B cell (primary cell): ENCODE data around the gene PIK3C2G. TPM values are rescaled to one million over a fixed set of nuclear protein-coding genes. Genes with fewer than 3 reads are reported as not detected.

Experiments
- ATAC-seq: fragments of 200-7000 bp; cut with Tn5 transposase; one replicate; pipeline ENCODE4 v1.10.0; 2021; ENCODE audit warnings: low read depth, mild to moderate bottlenecking, moderate number of reproducible peaks, moderate library complexity
- CTCF ChIA-PET: fragments of 350-600 bp; sonication (Branson Sonifier 250); formaldehyde crosslinking; loops from one replicate; lab custom pipeline; 2021; ENCODE audit warnings: antibody characterized with exemption, inconsistent platforms; lab: Charles Lee
- POLR2A ChIA-PET: fragments of 350-600 bp; sonication (Branson Sonifier 250); formaldehyde crosslinking; loops from one replicate; lab custom pipeline; 2021; ENCODE audit warnings: antibody characterized with exemption; lab: Charles Lee
- DNase-seq: peaks from one replicate; pipeline ENCODE4 v3.0.0; 2013
- H2AFZ ChIP-seq: 2 replicates; pipeline ENCODE4 v1.6.1; 2012; ENCODE audit warnings: mild to moderate bottlenecking, low read depth, low read length; ENCODE audit not compliant: insufficient read depth, poor library complexity, severe bottlenecking
- H3K27ac ChIP-seq, 2 donors: 1 replicate in 1 of 2; 2 replicates in 1 of 2; pipeline ENCODE4 v1.5.1; 2012 to 2013; ENCODE audit warnings: low read length in 2 of 2, mild to moderate bottlenecking in 2 of 2, moderate library complexity in 1 of 2
- H3K27me3 ChIP-seq, 4 experiments: fragments of 200-600 bp in 1 of 4; sonication (generic) in 1 of 4; replicated peaks in 1 of 4; 1 replicate in 2 of 4; 2 replicates in 2 of 4; pipeline versions ENCODE4 v1.6.1 to v1.7.0; 2013 to 2016; ENCODE audit warnings: low read length in 3 of 4, mild to moderate bottlenecking in 2 of 4, mixed read lengths in 1 of 4, moderate library complexity in 1 of 4; ENCODE audit not compliant: insufficient read depth in 4 of 4, control insufficient read depth in 3 of 4; ENCODE audit errors: control extremely low read depth in 1 of 4
- H3K36me3 ChIP-seq, 2 experiments: replicated peaks in 1 of 2; 1 replicate in 1 of 2; 2 replicates in 1 of 2; pipeline versions ENCODE4 v1.6.1 to v1.7.1; 2013; ENCODE audit warnings: low read length in 1 of 2; ENCODE audit not compliant: insufficient read depth in 2 of 2, control insufficient read depth in 1 of 2; ENCODE audit errors: control extremely low read depth in 1 of 2, extremely low read depth in 1 of 2
- H3K4me1 ChIP-seq, 2 donors: fragments of 200-600 bp in 1 of 2; sonication (generic) in 1 of 2; 1 replicate in 1 of 2; 2 replicates in 1 of 2; pipeline versions ENCODE4 v1.5.1 to v1.6.1; 2013 to 2017; ENCODE audit warnings: low read length in 2 of 2; ENCODE audit not compliant: control insufficient read depth in 2 of 2, insufficient read depth in 2 of 2
- H3K4me2 ChIP-seq: replicated peaks from 2 replicates; pipeline ENCODE3; 2012; ENCODE audit warnings: mild to moderate bottlenecking, low read depth, low read length; ENCODE audit not compliant: poor library complexity, severe bottlenecking
- H3K4me3 ChIP-seq, 5 experiments: fragments of 200-600 bp in 1 of 5; sonication (generic) in 1 of 5; 1 replicate in 3 of 5; 2 replicates in 2 of 5; pipeline versions ENCODE4 v1.5.1 to v1.7.0; 2011 to 2016; ENCODE audit warnings: low read length in 4 of 5, mild to moderate bottlenecking in 4 of 5, low read depth in 2 of 5, control low read depth in 1 of 5, moderate library complexity in 1 of 5; ENCODE audit not compliant: insufficient read depth in 1 of 5; ENCODE audit errors: control extremely low read depth in 1 of 5, extremely low read depth in 1 of 5
- H3K79me2 ChIP-seq: fragments of 200-600 bp; sonication (generic); one replicate; pipeline ENCODE4 v1.6.0; 2016; ENCODE audit warnings: low read length; ENCODE audit not compliant: control insufficient read depth, insufficient read depth
- H3K9ac ChIP-seq: fragments of 200-600 bp; sonication (generic); 2 replicates; pipeline ENCODE4 v1.6.1; 2017; ENCODE audit warnings: mild to moderate bottlenecking, low read length, moderate library complexity
- H3K9me3 ChIP-seq, 3 donors: one replicate each; pipeline versions ENCODE4 v1.6.1 to v1.7.1; 2013; ENCODE audit warnings: low read length in 2 of 3; ENCODE audit not compliant: control insufficient read depth in 2 of 3, insufficient read depth in 1 of 3; ENCODE audit errors: control extremely low read depth in 1 of 3
- H4K20me1 ChIP-seq: 2 replicates; pipeline ENCODE4 v1.6.0; 2012; ENCODE audit warnings: mild to moderate bottlenecking, low read length; ENCODE audit not compliant: insufficient read depth, control insufficient read depth, poor library complexity, severe bottlenecking
- H3K27ac Mint-ChIP-seq: one replicate; pipeline ENCODE4 v1.8.0; 2021; ENCODE audit warnings: mixed read lengths
- H3K27me3 Mint-ChIP-seq: one replicate; pipeline ENCODE4 v1.8.0; 2021; ENCODE audit warnings: mixed read lengths
- H3K4me1 Mint-ChIP-seq: one replicate; pipeline ENCODE4 v1.8.0; 2021; ENCODE audit warnings: mixed read lengths
- H3K4me3 Mint-ChIP-seq: one replicate; pipeline ENCODE4 v1.8.0; 2021; ENCODE audit warnings: mixed read lengths
- H3K9me3 Mint-ChIP-seq: one replicate; pipeline ENCODE4 v1.8.0; 2022; ENCODE audit warnings: mixed read lengths; ENCODE audit not compliant: insufficient read depth
- EZH2 ChIP-seq: IDR thresholded peaks from 2 replicates; pipeline ENCODE4 v1.6.1; 2012; ENCODE audit warnings: borderline replicate concordance, low read depth, mild to moderate bottlenecking, moderate library complexity, low read length; ENCODE audit not compliant: insufficient read depth, poor library complexity, severe bottlenecking
- WGBS: methylation state at CpG from one replicate; pipeline ENCODE4 v1.1.5; 2013; ENCODE audit warnings: missing lambda C conversion rate; ENCODE audit not compliant: insufficient coverage; 5-methylcytosine and 5-hydroxymethylcytosine counted together
- intact Hi-C: fragments of 100-400 bp; cut with micrococcal nuclease; formaldehyde crosslinking; loops from one replicate; pipeline ENCODE4 v1.10.0; 2022
- polyA plus RNA-seq: library from polyadenylated mRNA; depleted of rRNA; stranded (reverse); fragments of >200 nt; gene quantifications from 2 replicates; pipeline ENCODE4 v1.2.3, GENCODE V29; 2012
- total RNA-seq, 2 donors: library from RNA; stranded (reverse); fragments of 120-200 nt in 1 of 2; gene quantifications; 1 replicate in 1 of 2; 2 replicates in 1 of 2; pipeline versions ENCODE4 v1.2.3 to v1.2.4, GENCODE V29; 2013 to 2022
- TF ChIP-seq, protein P1 (sequence below): fragments of 200-600 bp; IDR thresholded peaks from one replicate; pipeline ENCODE4 v1.8.0; 2022; ENCODE audit warnings: antibody characterized with exemption, mild to moderate bottlenecking

Gene PIK3C2G
- total and polyA plus RNA-seq, 2 donors (not counting 1 experiment from before 2014, with no cell fraction given), result not detected

DNA sequence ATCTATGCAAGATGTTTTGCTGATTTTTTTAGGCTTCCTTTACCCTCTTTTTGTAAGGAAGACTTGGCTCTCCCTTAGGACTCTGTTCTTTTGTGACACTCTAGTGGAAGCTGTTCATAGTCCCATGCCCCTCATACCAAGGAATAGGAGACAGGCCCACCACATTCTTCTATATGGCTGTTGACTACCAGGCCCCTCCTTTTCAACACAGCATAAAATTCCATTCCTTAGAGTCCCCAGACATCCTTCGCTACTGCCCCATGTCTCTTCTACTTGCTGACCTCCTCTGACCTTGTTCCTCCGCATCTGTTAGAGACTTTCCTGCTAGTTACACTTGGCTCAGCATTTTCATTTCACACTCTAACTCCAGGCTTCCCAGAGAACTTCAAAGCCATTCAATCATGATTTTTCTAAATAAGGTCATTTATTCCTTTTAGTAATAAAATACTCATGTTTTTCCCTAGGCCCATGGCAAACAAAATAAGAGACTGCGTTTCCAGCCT is 9.7 kb downstream of the PIK3C2G start:
- Mint-ChIP-seq H3K4me1 (no peaks in the 10 kb centered on the region), H3K4me3 (no peak overlapping the region), H3K27ac (no peak overlapping the region), H3K9me3 (peaks cover 2% of the 10 kb centered on the region), H3K27me3 (no peaks in the 10 kb centered on the region)
- POLR2A ChIA-PET, result no interaction called here
- 91% methylated on average over 2 of the region's 3 CpGs for WGBS
- ATAC-seq, result no peak
- Histone ChIP-seq H3K4me3 (no peak overlapping the region), H3K36me3 (no peaks in the 10 kb centered on the region), H3K79me2 (no peaks in the 10 kb centered on the region), H3K27me3 (no peaks in the 10 kb centered on the region), H3K9me3 (peaks cover 0 to 3% (median 0%) of the 10 kb centered on the region in 3 donors), H3K9ac (no peak overlapping the region), H3K4me2 (no peak overlapping the region), H2AFZ (no peak overlapping the region), H3K4me1 (no peaks in the 10 kb centered on the region), H3K27ac (no peak overlapping the region), H4K20me1 (no peaks in the 10 kb centered on the region)
- no peak for DNase-seq
- intact Hi-C loops, result no loop called here
- CTCF ChIA-PET, result no interaction called here
- no peak for TF ChIP-seq EZH2

DNA sequence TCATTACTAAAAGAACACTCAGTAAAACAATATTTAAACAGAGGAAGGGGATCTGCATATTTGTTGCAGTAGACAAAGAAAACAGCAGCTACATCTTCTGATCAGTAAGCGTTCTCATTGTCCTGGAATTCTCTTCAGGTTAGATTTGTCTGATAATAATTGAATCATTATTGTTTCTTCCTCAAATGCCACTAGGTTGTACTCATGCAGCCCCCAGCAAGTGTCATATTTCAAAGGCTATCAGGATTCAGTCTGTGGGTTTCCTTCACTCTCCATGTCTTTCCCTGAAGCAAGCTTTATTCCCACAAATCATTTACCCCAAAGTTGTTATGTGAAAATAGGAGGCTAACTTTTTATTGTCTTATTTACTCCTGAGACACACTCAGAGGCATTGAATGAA is 14.7 kb downstream of the PIK3C2G start:
- Histone ChIP-seq H3K4me3 (no peak overlapping the region), H3K9me3 (no peaks in the 10 kb centered on the region), H2AFZ (no peak overlapping the region), H3K9ac (no peak overlapping the region), H3K4me2 (no peak overlapping the region), H3K4me1 (no peaks in the 10 kb centered on the region), H3K27me3 (no peaks in the 10 kb centered on the region), H4K20me1 (no peaks in the 10 kb centered on the region), H3K27ac (no peak overlapping the region), H3K36me3 (no peaks in the 10 kb centered on the region), H3K79me2 (no peaks in the 10 kb centered on the region)
- Mint-ChIP-seq H3K27me3 (no peaks in the 10 kb centered on the region), H3K9me3 (peaks cover 2% of the 10 kb centered on the region), H3K4me3 (no peak overlapping the region), H3K27ac (no peak overlapping the region), H3K4me1 (no peaks in the 10 kb centered on the region)
- no peak for ATAC-seq
- CTCF ChIA-PET, result no interaction called here
- DNase-seq, result no peak
- no CpG with 5 or more reads among the region's 1 CpG for WGBS
- POLR2A ChIA-PET, result no interaction called here
- intact Hi-C loops, result no loop called here
- TF ChIP-seq EZH2, result no peak
- TF ChIP-seq, protein P1, sequence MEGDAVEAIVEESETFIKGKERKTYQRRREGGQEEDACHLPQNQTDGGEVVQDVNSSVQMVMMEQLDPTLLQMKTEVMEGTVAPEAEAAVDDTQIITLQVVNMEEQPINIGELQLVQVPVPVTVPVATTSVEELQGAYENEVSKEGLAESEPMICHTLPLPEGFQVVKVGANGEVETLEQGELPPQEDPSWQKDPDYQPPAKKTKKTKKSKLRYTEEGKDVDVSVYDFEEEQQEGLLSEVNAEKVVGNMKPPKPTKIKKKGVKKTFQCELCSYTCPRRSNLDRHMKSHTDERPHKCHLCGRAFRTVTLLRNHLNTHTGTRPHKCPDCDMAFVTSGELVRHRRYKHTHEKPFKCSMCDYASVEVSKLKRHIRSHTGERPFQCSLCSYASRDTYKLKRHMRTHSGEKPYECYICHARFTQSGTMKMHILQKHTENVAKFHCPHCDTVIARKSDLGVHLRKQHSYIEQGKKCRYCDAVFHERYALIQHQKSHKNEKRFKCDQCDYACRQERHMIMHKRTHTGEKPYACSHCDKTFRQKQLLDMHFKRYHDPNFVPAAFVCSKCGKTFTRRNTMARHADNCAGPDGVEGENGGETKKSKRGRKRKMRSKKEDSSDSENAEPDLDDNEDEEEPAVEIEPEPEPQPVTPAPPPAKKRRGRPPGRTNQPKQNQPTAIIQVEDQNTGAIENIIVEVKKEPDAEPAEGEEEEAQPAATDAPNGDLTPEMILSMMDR, result no peak
